ENCODE results near the gene KCNJ6. TPM values are rescaled to one million over a fixed set of nuclear protein-coding genes. Genes with fewer than 3 reads are reported as not detected.

The KCNJ6 gene
- total and polyA plus RNA-seq, 9 of the 15 experiments (the other 6 are each of a cell fraction or from before 2014, with no cell fraction given), result 0.06 to 0.21 (median 0.13) TPM; not detected in 1

DNA sequence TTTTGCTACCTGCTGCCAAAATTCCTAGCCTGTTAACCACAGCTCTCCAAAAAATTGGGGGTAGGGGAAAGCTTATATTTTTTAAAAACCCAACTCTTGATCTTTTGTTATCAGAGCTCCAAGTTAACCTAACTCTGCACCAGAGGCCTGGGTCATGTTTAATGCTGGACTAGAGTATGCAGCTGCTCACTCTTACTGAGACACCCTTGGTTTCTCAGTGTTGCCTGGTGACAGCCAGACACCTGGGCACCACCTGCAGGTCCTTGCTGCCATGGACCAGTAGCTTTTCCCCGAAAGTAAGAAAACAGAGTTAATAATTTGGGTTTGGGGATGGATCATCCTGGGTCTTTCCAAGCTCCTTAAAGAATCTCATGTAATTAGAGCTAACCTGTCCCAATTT is 30.1 kb downstream of the KCNJ6 start:
- Histone ChIP-seq H2AFZ (ENCODE audit: low read depth, low read length) (no peak overlapping the region), H3K4me1 (replicated peaks in 1 of 2; ENCODE audit: control insufficient read depth in 2 of 2, insufficient read depth in 2 of 2, low read length in 2 of 2) (no peaks in the 10 kb centered on the region), H3K27me3 (ENCODE audit: control insufficient read depth in 2 of 2, insufficient read depth in 2 of 2, low read length in 2 of 2) (peaks cover 0 to 12% of the 10 kb centered on the region in 2 experiments; a peak in 1 of 5 replicates), H3K36me3 (ENCODE audit: control insufficient read depth, insufficient read depth, low read length) (no peaks in the 10 kb centered on the region), H4K20me1 (replicated peaks; ENCODE audit: control insufficient read depth, insufficient read depth, low read length) (no peaks in the 10 kb centered on the region; the same call in 1 of the 2 replicates), H3K27ac (ENCODE audit: extremely low read depth, low read depth, low read length) (no peak overlapping the region), H3K9me3 (replicated peaks; ENCODE audit: control insufficient read depth, insufficient read depth, low read depth, low read length) (no peaks in the 10 kb centered on the region), H3K9ac (ENCODE audit: insufficient read depth in 1 of 2, low read depth in 2 of 2, low read length in 2 of 2) (no peak overlapping the region), H3K79me2 (ENCODE audit: control insufficient read depth, insufficient read depth, low read length) (no peaks in the 10 kb centered on the region), H3K9me1 (ENCODE audit: control insufficient read depth, insufficient read depth, low read length) (no peaks in the 10 kb centered on the region), H3K4me2 (ENCODE audit: insufficient read depth, low read length) (no peak overlapping the region), H3K4me3 (no peak overlapping the region)
- TF ChIP-seq ZNF561 (CRISPR knock-in tag; conservative IDR thresholded peaks at IDR 0.05) (no peak), ELF1 (tag; IDR thresholded peaks at IDR 0.05) (no peak), HNRNPH1 (optimal IDR thresholded peaks at IDR 0.05; ENCODE audit: low read depth, low read length) (no peak), ZNF707 (CRISPR knock-in tag; conservative IDR thresholded peaks at IDR 0.05) (no peak), BRD4 (IDR thresholded peaks at IDR 0.05) (no peak), NFE2 (IDR thresholded peaks at IDR 0.05; ENCODE audit: low read depth) (no peak)
- TF ChIP-seq, protein P1, sequence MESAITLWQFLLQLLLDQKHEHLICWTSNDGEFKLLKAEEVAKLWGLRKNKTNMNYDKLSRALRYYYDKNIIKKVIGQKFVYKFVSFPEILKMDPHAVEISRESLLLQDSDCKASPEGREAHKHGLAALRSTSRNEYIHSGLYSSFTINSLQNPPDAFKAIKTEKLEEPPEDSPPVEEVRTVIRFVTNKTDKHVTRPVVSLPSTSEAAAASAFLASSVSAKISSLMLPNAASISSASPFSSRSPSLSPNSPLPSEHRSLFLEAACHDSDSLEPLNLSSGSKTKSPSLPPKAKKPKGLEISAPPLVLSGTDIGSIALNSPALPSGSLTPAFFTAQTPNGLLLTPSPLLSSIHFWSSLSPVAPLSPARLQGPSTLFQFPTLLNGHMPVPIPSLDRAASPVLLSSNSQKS (CRISPR knock-in tag; IDR thresholded peaks at IDR 0.05), result no peak
- TF ChIP-seq, protein P2, sequence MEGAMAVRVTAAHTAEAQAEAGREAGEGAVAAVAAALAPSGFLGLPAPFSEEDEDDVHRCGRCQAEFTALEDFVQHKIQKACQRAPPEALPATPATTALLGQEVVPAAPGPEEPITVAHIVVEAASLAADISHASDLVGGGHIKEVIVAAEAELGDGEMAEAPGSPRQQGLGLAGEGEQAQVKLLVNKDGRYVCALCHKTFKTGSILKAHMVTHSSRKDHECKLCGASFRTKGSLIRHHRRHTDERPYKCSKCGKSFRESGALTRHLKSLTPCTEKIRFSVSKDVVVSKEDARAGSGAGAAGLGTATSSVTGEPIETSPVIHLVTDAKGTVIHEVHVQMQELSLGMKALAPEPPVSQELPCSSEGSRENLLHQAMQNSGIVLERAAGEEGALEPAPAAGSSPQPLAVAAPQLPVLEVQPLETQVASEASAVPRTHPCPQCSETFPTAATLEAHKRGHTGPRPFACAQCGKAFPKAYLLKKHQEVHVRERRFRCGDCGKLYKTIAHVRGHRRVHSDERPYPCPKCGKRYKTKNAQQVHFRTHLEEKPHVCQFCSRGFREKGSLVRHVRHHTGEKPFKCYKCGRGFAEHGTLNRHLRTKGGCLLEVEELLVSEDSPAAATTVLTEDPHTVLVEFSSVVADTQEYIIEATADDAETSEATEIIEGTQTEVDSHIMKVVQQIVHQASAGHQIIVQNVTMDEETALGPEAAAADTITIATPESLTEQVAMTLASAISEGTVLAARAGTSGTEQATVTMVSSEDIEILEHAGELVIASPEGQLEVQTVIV (CRISPR knock-in tag; IDR thresholded peaks at IDR 0.05; ENCODE audit: borderline replicate concordance), result no peak
- TF ChIP-seq, protein P3, sequence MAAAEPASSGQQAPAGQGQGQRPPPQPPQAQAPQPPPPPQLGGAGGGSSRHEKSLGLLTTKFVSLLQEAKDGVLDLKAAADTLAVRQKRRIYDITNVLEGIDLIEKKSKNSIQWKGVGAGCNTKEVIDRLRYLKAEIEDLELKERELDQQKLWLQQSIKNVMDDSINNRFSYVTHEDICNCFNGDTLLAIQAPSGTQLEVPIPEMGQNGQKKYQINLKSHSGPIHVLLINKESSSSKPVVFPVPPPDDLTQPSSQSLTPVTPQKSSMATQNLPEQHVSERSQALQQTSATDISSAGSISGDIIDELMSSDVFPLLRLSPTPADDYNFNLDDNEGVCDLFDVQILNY (CRISPR knock-in tag; IDR thresholded peaks at IDR 0.05), result no peak
- FAIRE-seq, result no peak
- no peak for ATAC-seq
- WGBS (ENCODE audit: insufficient coverage, low coverage, missing lambda C conversion rate), result 0% methylated on average over 1 of the region's 1 CpG
- BruUV-seq (replicated peaks), result no TSS peak
- ChIA-PET POLR2A (interaction anchor here (0.8 to 1.0 kb wide), 3 partner anchors 11 to 13 kb away, joined by 3 to 4 read pairs (median 3); no protein-coding TSS in a partner anchor), CTCF (ENCODE audit: low intra/inter-chr PET ratio) (no interaction called here)
- no peak for DNase-seq (ENCODE audit: extremely low read depth in 1 of 4, low spot score in 3 of 4)
- in situ Hi-C loops (cut with MboI) (no loop called here), intact Hi-C loops (cut with micrococcal nuclease) (no loop called here)

All from K562 (cell line).